Measurements from ENCODE around the gene NPHP4. TPM values are rescaled to one million over a fixed set of nuclear protein-coding genes. Genes with fewer than 3 reads are reported as not detected.

NPHP4 gene
- total RNA-seq, 2 donors from 2014 or later = 11.4 to 32.2 TPM

DNA sequence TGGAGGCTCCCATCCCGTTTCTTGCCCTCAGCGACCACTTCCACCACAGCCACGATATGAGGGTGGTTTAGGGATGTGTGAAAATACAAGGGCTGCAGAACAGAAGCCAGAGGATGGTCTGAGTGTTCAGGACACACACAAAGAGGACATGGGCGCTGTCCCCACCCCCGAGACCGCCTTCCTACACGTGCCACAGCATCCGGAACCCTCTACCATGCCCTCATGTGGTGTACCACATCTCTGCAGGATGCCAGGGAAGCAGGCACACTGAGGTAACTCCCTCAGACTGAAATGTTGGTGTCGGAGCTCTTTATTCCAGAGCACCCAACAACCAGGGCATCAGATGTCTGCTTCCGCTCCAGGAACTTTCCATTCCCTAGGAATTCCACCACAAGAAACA lies 23.1 kb downstream of the NPHP4 start:
- no peak overlapping the region for H3K4me3 ChIP-seq
- no peak overlapping the region for H3K27ac ChIP-seq
- TF ChIP-seq POLR2A (IDR thresholded peaks at IDR 0.05) = no peak
- TF ChIP-seq, protein P1, sequence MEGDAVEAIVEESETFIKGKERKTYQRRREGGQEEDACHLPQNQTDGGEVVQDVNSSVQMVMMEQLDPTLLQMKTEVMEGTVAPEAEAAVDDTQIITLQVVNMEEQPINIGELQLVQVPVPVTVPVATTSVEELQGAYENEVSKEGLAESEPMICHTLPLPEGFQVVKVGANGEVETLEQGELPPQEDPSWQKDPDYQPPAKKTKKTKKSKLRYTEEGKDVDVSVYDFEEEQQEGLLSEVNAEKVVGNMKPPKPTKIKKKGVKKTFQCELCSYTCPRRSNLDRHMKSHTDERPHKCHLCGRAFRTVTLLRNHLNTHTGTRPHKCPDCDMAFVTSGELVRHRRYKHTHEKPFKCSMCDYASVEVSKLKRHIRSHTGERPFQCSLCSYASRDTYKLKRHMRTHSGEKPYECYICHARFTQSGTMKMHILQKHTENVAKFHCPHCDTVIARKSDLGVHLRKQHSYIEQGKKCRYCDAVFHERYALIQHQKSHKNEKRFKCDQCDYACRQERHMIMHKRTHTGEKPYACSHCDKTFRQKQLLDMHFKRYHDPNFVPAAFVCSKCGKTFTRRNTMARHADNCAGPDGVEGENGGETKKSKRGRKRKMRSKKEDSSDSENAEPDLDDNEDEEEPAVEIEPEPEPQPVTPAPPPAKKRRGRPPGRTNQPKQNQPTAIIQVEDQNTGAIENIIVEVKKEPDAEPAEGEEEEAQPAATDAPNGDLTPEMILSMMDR (IDR thresholded peaks at IDR 0.05) = no peak
- no peak for TF ChIP-seq POLR2AphosphoS5 (IDR thresholded peaks at IDR 0.05)
- intact Hi-C loops (cut with DNase I) = no loop called here
- peaks cover 0 to 4% of the 10 kb centered on the region in 2 donors for H3K36me3 ChIP-seq
- H3K9me3 ChIP-seq = no peaks in the 10 kb centered on the region
- 95% methylated on average over 10 of the region's 10 CpGs for WGBS
- H3K4me1 ChIP-seq (replicated peaks) = no peaks in the 10 kb centered on the region
- H3K27me3 ChIP-seq (replicated peaks; ENCODE audit: insufficient read depth) = no peaks in the 10 kb centered on the region
- DNase-seq (ENCODE audit: low spot score) = no peak

DNA sequence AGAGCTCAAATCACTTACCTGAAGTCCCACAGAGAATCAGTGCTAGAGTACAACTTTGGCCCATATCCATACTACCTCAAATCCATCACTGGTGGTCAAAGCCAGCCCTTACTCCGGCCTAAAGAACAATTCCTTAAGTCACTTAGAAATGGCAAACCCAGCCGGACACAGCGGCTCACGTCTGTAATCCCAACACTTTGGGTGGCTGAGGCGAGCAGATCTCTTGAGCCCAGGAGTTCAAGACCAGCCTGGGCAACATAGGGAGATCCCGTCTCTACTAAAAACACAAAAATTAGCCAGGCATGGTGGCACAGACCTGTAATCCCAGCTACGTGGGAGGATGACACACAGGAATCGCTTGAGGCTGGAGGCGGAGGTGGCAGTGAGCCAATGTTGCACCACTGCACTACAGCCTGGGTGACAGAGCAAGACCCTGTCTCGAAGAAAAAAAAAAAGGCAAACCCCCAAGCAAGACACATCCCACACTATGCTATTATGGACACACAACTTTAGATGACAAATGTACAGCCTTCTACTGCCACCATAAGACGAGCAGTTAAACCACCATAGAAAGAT lies 24.0 kb downstream of the NPHP4 start:
- TF ChIP-seq POLR2AphosphoS5 (IDR thresholded peaks at IDR 0.05) = no peak
- TF ChIP-seq POLR2A (IDR thresholded peaks at IDR 0.05) = no peak
- TF ChIP-seq, protein P1 (IDR thresholded peaks at IDR 0.05) = no peak
- intact Hi-C loops (cut with DNase I) = no loop called here
- WGBS = 93% methylated on average over 11 of the region's 11 CpGs

DNA sequence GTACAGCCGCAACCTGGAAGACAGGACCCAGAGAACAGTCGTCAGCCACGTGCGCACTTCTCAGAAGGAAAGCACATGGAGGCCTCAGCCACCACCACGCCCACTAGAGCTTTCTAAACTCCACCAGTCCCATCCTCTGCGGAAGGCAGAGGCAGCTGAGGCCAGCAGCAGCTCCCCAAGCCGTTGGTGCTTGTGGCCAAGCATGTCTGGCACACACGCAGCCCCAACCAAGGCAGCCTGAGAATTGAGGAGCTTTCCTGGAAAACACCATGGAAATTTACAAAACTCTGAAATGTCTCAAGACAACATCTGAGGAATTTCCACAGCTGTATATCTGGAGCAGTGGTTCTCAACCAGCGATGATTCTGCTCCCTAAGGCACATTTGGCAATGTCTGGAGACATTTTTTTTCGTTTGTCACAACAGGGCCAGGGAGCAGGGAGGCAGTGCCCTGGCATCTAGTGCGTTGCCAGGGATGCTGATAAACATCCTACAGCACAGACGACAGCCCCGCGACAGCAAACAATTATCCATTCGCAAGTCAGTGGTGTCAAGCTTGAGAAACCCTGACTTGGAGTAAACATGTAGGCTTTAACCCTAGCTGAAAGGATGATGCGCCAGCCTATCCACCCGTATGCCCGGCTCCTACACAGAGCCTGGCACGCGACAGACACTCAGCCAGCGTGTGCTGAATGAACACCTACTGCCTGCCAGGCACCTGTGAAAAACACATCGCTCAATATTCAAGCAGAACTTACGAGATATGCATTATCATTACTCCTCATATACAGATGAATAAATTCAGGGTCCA lies 24.7 kb downstream of the NPHP4 start:
- intact Hi-C loops (cut with DNase I) = no loop called here
- DNase-seq (ENCODE audit: low spot score) = no peak
- Histone ChIP-seq H3K9me3 (no peaks in the 10 kb centered on the region), H3K36me3 (peaks cover 0 to 4% of the 10 kb centered on the region in 2 donors), H3K27ac (no peak overlapping the region), H3K27me3 (replicated peaks; ENCODE audit: insufficient read depth) (no peaks in the 10 kb centered on the region), H3K4me3 (no peak overlapping the region), H3K4me1 (replicated peaks) (no peaks in the 10 kb centered on the region)
- WGBS = 88% methylated on average over 23 of the region's 23 CpGs
- TF ChIP-seq POLR2A (IDR thresholded peaks at IDR 0.05) = no peak
- TF ChIP-seq POLR2AphosphoS5 (IDR thresholded peaks at IDR 0.05) = no peak
- TF ChIP-seq, protein P1 (IDR thresholded peaks at IDR 0.05) = no peak

More for the DNA sequence above, 24.0 kb downstream of the NPHP4 start:
- Histone ChIP-seq H3K4me1 (replicated peaks) (no peaks in the 10 kb centered on the region), H3K27me3 (replicated peaks; ENCODE audit: insufficient read depth) (no peaks in the 10 kb centered on the region), H3K4me3 (no peak overlapping the region), H3K36me3 (peaks cover 0 to 4% of the 10 kb centered on the region in 2 donors), H3K27ac (no peak overlapping the region), H3K9me3 (no peaks in the 10 kb centered on the region)
- no peak for DNase-seq (ENCODE audit: low spot score)

DNA sequence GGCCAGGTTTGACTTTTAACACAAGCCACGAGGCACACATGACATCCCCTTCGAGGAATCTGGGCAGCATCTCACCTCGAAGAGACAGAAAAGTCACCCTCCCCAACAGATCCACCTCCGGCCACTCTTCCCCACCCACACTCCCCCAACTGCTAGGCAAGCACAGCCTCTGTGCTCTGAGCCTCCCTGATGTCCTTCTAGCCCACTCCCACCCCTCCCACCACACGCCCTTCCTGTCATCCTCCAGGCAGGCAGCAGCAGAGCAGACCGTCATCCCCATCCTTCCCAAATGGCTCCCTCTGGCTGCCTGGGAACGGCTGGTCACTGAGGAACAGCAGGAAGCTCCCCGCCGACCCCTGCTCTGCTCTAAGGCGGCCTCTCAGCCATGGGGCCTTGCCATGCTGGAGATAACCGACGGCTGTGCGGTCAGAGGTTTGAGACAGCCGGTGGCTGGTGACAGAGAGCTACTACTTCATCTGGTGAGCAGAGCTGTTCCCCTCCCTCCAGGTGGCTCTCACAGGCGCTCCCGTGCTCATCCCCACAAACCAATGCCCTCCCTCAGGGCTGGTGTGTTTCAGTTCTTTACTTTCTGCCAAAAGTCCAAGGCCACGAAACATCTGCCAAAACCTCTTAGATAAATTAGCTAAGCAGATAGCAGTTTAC lies 25.6 kb downstream of the NPHP4 start:
- intact Hi-C loops (cut with DNase I) = no loop called here
- H3K4me1 ChIP-seq (replicated peaks) = no peaks in the 10 kb centered on the region
- TF ChIP-seq, protein P1 (IDR thresholded peaks at IDR 0.05) = no peak
- no peak for TF ChIP-seq POLR2AphosphoS5 (IDR thresholded peaks at IDR 0.05)
- no peak for TF ChIP-seq POLR2A (IDR thresholded peaks at IDR 0.05)
- no peaks in the 10 kb centered on the region for H3K9me3 ChIP-seq
- H3K27ac ChIP-seq = no peak overlapping the region
- no peak overlapping the region for H3K4me3 ChIP-seq
- WGBS = 80% methylated on average over 17 of the region's 17 CpGs
- no peak for DNase-seq (ENCODE audit: low spot score)
- H3K36me3 ChIP-seq = peaks cover 0 to 4% of the 10 kb centered on the region in 2 donors
- no peaks in the 10 kb centered on the region for H3K27me3 ChIP-seq (replicated peaks; ENCODE audit: insufficient read depth)
